Measurements from ENCODE around the gene C15orf39. TPM values are rescaled to one million over a fixed set of nuclear protein-coding genes. Genes with fewer than 3 reads are reported as not detected.
"Not testable (repeated sequence)": the region's sequence is repeated elsewhere in the genome, so short reads cannot be mapped to it uniquely, and the experiment has no call there.

C15orf39 gene
- polyA plus RNA-seq, 1 donor from 2014 or later: 6.3 TPM

- H3K4me1 Mint-ChIP-seq, H3K27ac Mint-ChIP-seq, H3K4me3 Mint-ChIP-seq, H3K27me3 Mint-ChIP-seq, H3K36me3 Mint-ChIP-seq, H3K9me3 Mint-ChIP-seq: not testable (repeated sequence)
Observed at GRCh38 chr15:75258620-75259343, 57.1 kb downstream of the C15orf39 start.

- not testable (repeated sequence) for H3K4me3 Mint-ChIP-seq, H3K36me3 Mint-ChIP-seq, H3K27me3 Mint-ChIP-seq, H3K4me1 Mint-ChIP-seq, H3K27ac Mint-ChIP-seq, H3K9me3 Mint-ChIP-seq
Observed at GRCh38 chr15:75259873-75260272, 58.2 kb downstream of the C15orf39 start.

Other genes with a start within 250 kb of the C15orf39 start
- 4.9 TPM for gene RPP25, start 245.1 kb upstream of the C15orf39 start, polyA plus RNA-seq
- 0.24 TPM for gene SCAMP5, start 206.3 kb upstream of the C15orf39 start, polyA plus RNA-seq
- gene PPCDC, start 178.3 kb upstream of the C15orf39 start, polyA plus RNA-seq: 12.6 TPM
- gene GOLGA6C, start 56.5 kb downstream of the C15orf39 start, polyA plus RNA-seq: not detected
- not detected for gene GOLGA6D, start 81.0 kb downstream of the C15orf39 start, polyA plus RNA-seq
- 36.2 TPM for gene COMMD4, start 134.2 kb downstream of the C15orf39 start, polyA plus RNA-seq
- 16.0 TPM for gene NEIL1, start 145.2 kb downstream of the C15orf39 start, polyA plus RNA-seq
- 13.2 TPM for gene MAN2C1, start 166.7 kb downstream of the C15orf39 start, polyA plus RNA-seq
- 15.9 TPM for gene SIN3A, start 249.8 kb downstream of the C15orf39 start, polyA plus RNA-seq

Measured in IgD-negative memory B cell (primary cell).